GM23338 (cell line): ENCODE data around the gene SCO2.

Experiments used
- CTCF ChIP-seq, 2 experiments: fragments of 200-600 bp in 1 of 2; sonication (generic) in 1 of 2; conservative IDR thresholded peaks; 2 replicates each; pipeline versions ENCODE4 v1.5.1 to v1.6.1; 2016 to 2017; ENCODE audit warnings: antibody characterized with exemption in 2 of 2, low read depth in 2 of 2, mild to moderate bottlenecking in 2 of 2, moderate library complexity in 1 of 2
- EZH2 ChIP-seq: fragments of 200-600 bp; sonication (generic); IDR thresholded peaks from one replicate; pipeline ENCODE4 v1.8.0; 2017; ENCODE audit warnings: antibody characterized with exemption, mild to moderate bottlenecking, low read depth; ENCODE audit not compliant: unreplicated experiment
- EZH2phosphoT487 ChIP-seq: fragments of 200-600 bp; sonication (generic); IDR thresholded peaks from one replicate; pipeline ENCODE4 v1.8.1; 2018; ENCODE audit warnings: antibody characterized with exemption; ENCODE audit not compliant: unreplicated experiment
- JUNB ChIP-seq: IDR thresholded peaks from one replicate; pipeline ENCODE4 v1.6.1; 2016; ENCODE audit warnings: antibody characterized with exemption; ENCODE audit not compliant: unreplicated experiment
- NANOG ChIP-seq: IDR thresholded peaks from 2 replicates; pipeline ENCODE4 v1.6.1; 2016; ENCODE audit warnings: antibody characterized with exemption, borderline replicate concordance
- POLR2AphosphoS5 ChIP-seq: IDR thresholded peaks from 2 replicates; pipeline ENCODE4 v1.6.1; 2016; ENCODE audit warnings: antibody characterized with exemption, low read depth
- STAT1 ChIP-seq: IDR thresholded peaks from one replicate; pipeline ENCODE4 v1.6.1; 2016; ENCODE audit warnings: antibody characterized with exemption; ENCODE audit not compliant: unreplicated experiment
- TF ChIP-seq, protein P1 (sequence below): IDR thresholded peaks from one replicate; pipeline ENCODE4 v1.6.1; 2018; ENCODE audit warnings: antibody characterized with exemption; ENCODE audit not compliant: unreplicated experiment

GRCh38 chr22:50525104-50525857 is at the start of gene SCO2:
- peak; percentile 38 to 52 for TF ChIP-seq CTCF (conservative IDR thresholded peaks at IDR 0.05; ENCODE audit: low read depth in 2 of 2)
- peak; percentile 82 for TF ChIP-seq POLR2AphosphoS5
- TF ChIP-seq, protein P1, sequence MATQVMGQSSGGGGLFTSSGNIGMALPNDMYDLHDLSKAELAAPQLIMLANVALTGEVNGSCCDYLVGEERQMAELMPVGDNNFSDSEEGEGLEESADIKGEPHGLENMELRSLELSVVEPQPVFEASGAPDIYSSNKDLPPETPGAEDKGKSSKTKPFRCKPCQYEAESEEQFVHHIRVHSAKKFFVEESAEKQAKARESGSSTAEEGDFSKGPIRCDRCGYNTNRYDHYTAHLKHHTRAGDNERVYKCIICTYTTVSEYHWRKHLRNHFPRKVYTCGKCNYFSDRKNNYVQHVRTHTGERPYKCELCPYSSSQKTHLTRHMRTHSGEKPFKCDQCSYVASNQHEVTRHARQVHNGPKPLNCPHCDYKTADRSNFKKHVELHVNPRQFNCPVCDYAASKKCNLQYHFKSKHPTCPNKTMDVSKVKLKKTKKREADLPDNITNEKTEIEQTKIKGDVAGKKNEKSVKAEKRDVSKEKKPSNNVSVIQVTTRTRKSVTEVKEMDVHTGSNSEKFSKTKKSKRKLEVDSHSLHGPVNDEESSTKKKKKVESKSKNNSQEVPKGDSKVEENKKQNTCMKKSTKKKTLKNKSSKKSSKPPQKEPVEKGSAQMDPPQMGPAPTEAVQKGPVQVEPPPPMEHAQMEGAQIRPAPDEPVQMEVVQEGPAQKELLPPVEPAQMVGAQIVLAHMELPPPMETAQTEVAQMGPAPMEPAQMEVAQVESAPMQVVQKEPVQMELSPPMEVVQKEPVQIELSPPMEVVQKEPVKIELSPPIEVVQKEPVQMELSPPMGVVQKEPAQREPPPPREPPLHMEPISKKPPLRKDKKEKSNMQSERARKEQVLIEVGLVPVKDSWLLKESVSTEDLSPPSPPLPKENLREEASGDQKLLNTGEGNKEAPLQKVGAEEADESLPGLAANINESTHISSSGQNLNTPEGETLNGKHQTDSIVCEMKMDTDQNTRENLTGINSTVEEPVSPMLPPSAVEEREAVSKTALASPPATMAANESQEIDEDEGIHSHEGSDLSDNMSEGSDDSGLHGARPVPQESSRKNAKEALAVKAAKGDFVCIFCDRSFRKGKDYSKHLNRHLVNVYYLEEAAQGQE = no peak
- no peak for TF ChIP-seq NANOG
- no peak for TF ChIP-seq EZH2phosphoT487
- no peak for TF ChIP-seq EZH2
- no peak for TF ChIP-seq STAT1
- TF ChIP-seq JUNB = no peak
